ENCODE results near the gene PCDHA1. TPM values are rescaled to one million over a fixed set of nuclear protein-coding genes. Genes with fewer than 3 reads are reported as not detected.
A peak's percentile ranks its signal among the peaks of the same experiment; 100 is the strongest.

Gene PCDHA1
- polyA plus RNA-seq, 1 donor (not counting 4 experiments of a cell fraction or from before 2014, with no cell fraction given): 0.03 TPM

DNA sequence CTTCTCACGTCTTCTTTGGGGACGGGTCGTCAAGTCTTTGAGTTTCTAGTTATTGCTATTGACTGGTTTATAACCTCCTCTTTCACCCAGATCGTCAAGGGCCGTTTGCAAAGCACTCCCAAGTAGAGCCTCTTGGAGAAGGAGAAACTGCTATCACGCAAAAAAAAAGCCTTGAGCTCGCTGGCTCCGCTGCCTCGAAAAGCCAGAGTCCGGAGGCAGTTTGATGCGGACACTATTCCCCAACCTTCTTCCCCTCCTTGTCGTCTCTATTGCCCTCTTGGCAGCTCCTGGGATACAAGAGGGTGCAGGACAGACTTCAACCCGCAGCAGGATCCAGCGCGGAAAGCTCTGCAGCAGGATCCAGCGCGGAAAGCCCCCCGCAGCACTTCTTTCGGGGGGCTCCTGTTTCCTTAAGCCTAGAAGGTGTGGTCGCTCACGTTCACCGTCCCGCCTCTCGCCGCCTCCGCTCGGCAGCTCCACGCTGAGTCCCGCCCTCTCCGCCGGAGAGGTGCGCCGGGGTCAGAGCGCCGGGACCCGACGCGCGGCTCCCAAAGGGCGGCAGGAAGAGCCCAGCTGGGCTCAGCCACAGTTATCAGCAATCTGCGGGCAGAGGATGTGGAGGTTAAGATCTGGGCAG lies 140.0 kb downstream of the PCDHA1 start, which contains the start of gene PCDHAC1:
TSS of gene PCDHAC1 (plus strand) at position 494 of the 637 bp plus-strand sequence. CDS start 594 bp downstream, outside the sequence.
- DNase-seq (ENCODE audit: low read depth, low spot score): no peak
- Histone ChIP-seq H3K9me1 (ENCODE audit: control insufficient read depth, extremely low read depth, insufficient read depth, low read length) (no peaks in the 10 kb centered on the region), H3K9me3 (ENCODE audit: control insufficient read depth, low read depth, low read length) (peaks cover 6% of the 10 kb centered on the region), H3K4me3 (ENCODE audit: control insufficient read depth in 2 of 3, extremely low read depth in 1 of 3, insufficient read depth in 2 of 3, low read depth in 1 of 3, low read length in 3 of 3) (peak within 1 kb of the TSS; percentile 36 to 62 (median 55)), H3K4me2 (ENCODE audit: control insufficient read depth, extremely low read depth, insufficient read depth, low read depth, low read length) (peak within 1 kb of the TSS; percentile 69), H4K20me1 (ENCODE audit: control insufficient read depth, extremely low read depth, insufficient read depth, low read length) (no peaks in the 10 kb centered on the region), H3K79me2 (ENCODE audit: control insufficient read depth, insufficient read depth, low read length) (no peaks in the 10 kb centered on the region), H3K9ac (ENCODE audit: control insufficient read depth, extremely low read depth, insufficient read depth, low read length) (no peak within 1 kb of the TSS), H3K27ac (ENCODE audit: control insufficient read depth, insufficient read depth, low read length) (no peak within 1 kb of the TSS), H2AFZ (ENCODE audit: control insufficient read depth, low read length) (peak within 1 kb of the TSS; percentile 72), H3K36me3 (ENCODE audit: control insufficient read depth in 2 of 2, extremely low read depth in 1 of 2, insufficient read depth in 2 of 2, low read length in 2 of 2) (no peaks in the 10 kb centered on the region), H3K27me3 (ENCODE audit: control insufficient read depth, extremely low read depth, insufficient read depth, low read length) (peaks cover 25% of the 10 kb centered on the region), H3K4me1 (ENCODE audit: control insufficient read depth, extremely low read depth, insufficient read depth, low read length) (peaks cover 3% of the 10 kb centered on the region)
- dilution Hi-C loops (cut with MboI; ENCODE audit: extremely low pct_ligation_motif_present, low sequenced_read_pairs): no loop called here
- TF ChIP-seq CTCF (optimal IDR thresholded peaks at IDR 0.05 in 1 of 3, IDR thresholded peaks at IDR 0.05 in 1 of 3, conservative IDR thresholded peaks at IDR 0.05 in 1 of 3; ENCODE audit: extremely low read depth in 1 of 3, insufficient read depth in 2 of 3, low read length in 3 of 3): no peak
- no peak for TF ChIP-seq EZH2 (IDR thresholded peaks at IDR 0.05; ENCODE audit: low read length)
- FAIRE-seq: no peak

DNA sequence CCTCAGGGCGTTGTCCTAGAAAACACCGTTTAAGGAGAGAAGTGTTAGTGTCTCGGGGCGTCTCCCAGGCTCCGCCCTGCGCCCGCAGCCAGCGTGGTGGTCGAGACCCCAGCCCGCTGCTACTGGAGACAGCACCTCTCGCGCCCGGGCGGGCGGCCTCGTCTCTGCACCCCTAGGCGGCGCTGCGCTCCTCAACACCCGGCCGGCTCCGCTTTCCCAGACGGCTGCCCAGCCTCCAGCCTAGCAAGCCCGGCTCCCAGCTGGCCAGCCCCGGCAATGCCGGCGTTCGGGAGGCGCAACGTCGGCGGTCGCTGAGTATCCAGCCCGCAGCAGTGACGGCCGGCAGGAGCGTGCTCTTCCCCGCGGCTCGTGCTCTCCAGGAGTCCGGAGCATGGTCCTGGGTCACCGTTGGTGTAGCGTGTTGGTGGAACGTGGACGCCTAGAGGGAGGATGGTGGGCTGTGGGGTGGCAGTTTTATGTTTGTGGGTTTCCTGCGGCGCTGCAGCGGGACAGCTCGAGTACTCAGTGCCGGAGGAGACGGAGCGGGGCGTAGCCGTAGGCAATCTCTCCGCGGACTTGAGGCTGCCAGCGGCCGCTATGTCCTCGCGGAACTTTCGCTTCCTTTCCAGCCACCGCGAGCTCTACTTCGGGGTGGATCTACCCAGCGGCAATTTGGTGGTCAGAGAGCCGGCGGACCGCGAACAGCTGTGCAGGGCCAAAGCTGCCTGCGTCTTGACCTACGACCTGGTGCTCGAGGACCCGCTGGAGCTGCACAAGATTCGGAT lies 140.7 kb downstream of the PCDHA1 start:
- peak; percentile 39 for TF ChIP-seq EZH2 (IDR thresholded peaks at IDR 0.05; ENCODE audit: low read length)
- peak; percentile 42 to 94 (median 72) for TF ChIP-seq CTCF (optimal IDR thresholded peaks at IDR 0.05 in 1 of 3, IDR thresholded peaks at IDR 0.05 in 1 of 3, conservative IDR thresholded peaks at IDR 0.05 in 1 of 3; ENCODE audit: extremely low read depth in 1 of 3, insufficient read depth in 2 of 3, low read length in 3 of 3)
- no peak overlapping the region for H3K9ac ChIP-seq (ENCODE audit: control insufficient read depth, extremely low read depth, insufficient read depth, low read length)
- H3K4me3 ChIP-seq (ENCODE audit: control insufficient read depth in 2 of 3, extremely low read depth in 1 of 3, insufficient read depth in 2 of 3, low read depth in 1 of 3, low read length in 3 of 3): peak overlapping the region; percentile 36 to 62 (median 55)
- peaks cover 25% of the 10 kb centered on the region for H3K27me3 ChIP-seq (ENCODE audit: control insufficient read depth, extremely low read depth, insufficient read depth, low read length)
- peaks cover 3% of the 10 kb centered on the region for H3K4me1 ChIP-seq (ENCODE audit: control insufficient read depth, extremely low read depth, insufficient read depth, low read length)
- H3K9me1 ChIP-seq (ENCODE audit: control insufficient read depth, extremely low read depth, insufficient read depth, low read length): no peaks in the 10 kb centered on the region
- no peaks in the 10 kb centered on the region for H3K79me2 ChIP-seq (ENCODE audit: control insufficient read depth, insufficient read depth, low read length)
- DNase-seq (ENCODE audit: low read depth, low spot score): no peak
- H3K9me3 ChIP-seq (ENCODE audit: control insufficient read depth, low read depth, low read length): peaks cover 6% of the 10 kb centered on the region
- H3K4me2 ChIP-seq (ENCODE audit: control insufficient read depth, extremely low read depth, insufficient read depth, low read depth, low read length): peak overlapping the region; percentile 69
- H3K36me3 ChIP-seq (ENCODE audit: control insufficient read depth in 2 of 2, extremely low read depth in 1 of 2, insufficient read depth in 2 of 2, low read length in 2 of 2): no peaks in the 10 kb centered on the region
- H4K20me1 ChIP-seq (ENCODE audit: control insufficient read depth, extremely low read depth, insufficient read depth, low read length): no peaks in the 10 kb centered on the region
- dilution Hi-C loops (cut with MboI; ENCODE audit: extremely low pct_ligation_motif_present, low sequenced_read_pairs): no loop called here
- FAIRE-seq: no peak
- no peak overlapping the region for H3K27ac ChIP-seq (ENCODE audit: control insufficient read depth, insufficient read depth, low read length)
- H2AFZ ChIP-seq (ENCODE audit: control insufficient read depth, low read length): peak overlapping the region; percentile 72
